ENCODE results near the gene NUTF2. TPM values are rescaled to one million over a fixed set of nuclear protein-coding genes. Genes with fewer than 3 reads are reported as not detected.
A peak's percentile ranks its signal among the peaks of the same experiment; 100 is the strongest.

NUTF2 gene
- polyA plus RNA-seq, 3 donors, result 64.2 to 104 (median 90.3) TPM

DNA sequence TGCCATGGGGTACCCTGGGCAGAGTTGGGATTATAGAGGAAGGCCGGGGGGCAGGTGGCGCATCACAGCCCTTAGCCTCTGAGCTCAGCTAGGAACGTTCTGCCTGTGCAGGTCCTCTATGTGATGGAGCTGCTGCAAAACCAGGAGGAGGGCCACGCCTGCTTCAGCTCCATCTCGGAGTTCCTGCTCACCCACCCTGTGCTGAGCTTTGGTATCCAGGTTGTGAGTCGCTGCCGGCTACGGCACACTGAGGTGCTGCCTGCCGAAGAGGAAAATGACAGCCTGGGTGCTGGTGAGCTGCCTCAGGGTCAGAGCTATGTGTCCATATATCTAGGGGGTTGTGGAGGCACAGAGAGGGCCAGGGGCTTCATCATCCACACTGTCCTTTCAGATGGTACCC, 32.1 kb downstream of the NUTF2 start:
- Histone ChIP-seq H3K4me2 (replicated peaks; ENCODE audit: extremely low read depth, low read length, poor library complexity, severe bottlenecking) (no peak overlapping the region), H3K27me3 (ENCODE audit: control insufficient read depth in 2 of 2, insufficient read depth in 2 of 2, low read length in 2 of 2) (no peaks in the 10 kb centered on the region), H4K20me1 (ENCODE audit: insufficient read depth, low read length) (peaks cover 35% of the 10 kb centered on the region), H2AFZ (ENCODE audit: insufficient read depth, low read depth, low read length, poor library complexity, severe bottlenecking) (no peak overlapping the region), H3K9ac (ENCODE audit: insufficient read depth, low read length, poor library complexity, severe bottlenecking) (no peak overlapping the region), H3K4me3 (replicated peaks in 1 of 3; ENCODE audit: low read depth in 2 of 3, low read length in 3 of 3) (no peak overlapping the region), H3K79me2 (ENCODE audit: insufficient read depth, low read length) (peaks cover 30% of the 10 kb centered on the region), H3K36me3 (replicated peaks in 1 of 2; ENCODE audit: control insufficient read depth in 1 of 2, insufficient read depth in 2 of 2, low read length in 2 of 2) (peaks cover 83 to 88% of the 10 kb centered on the region in 2 donors), H3K27ac (ENCODE audit: low read depth in 1 of 2, low read length in 2 of 2) (no peak overlapping the region), H3K9me3 (replicated peaks in 1 of 2; ENCODE audit: control insufficient read depth in 1 of 2, insufficient read depth in 1 of 2, low read length in 2 of 2) (no peaks in the 10 kb centered on the region), H3K4me1 (ENCODE audit: control insufficient read depth in 1 of 2, insufficient read depth in 2 of 2, low read length in 2 of 2) (peaks cover 9 to 12% of the 10 kb centered on the region in 2 donors)
- H3K36me3 Mint-ChIP-seq, result peaks cover 79 to 88% of the 10 kb centered on the region in 2 donors
- H3K27me3 Mint-ChIP-seq (ENCODE audit: low read depth in 3 of 3), result peaks cover 0 to 2% (median 0%) of the 10 kb centered on the region in 3 donors
- intact Hi-C loops (cut with micrococcal nuclease), result loop anchor here in 1 of 2 donors (10.0 kb wide), 1 partner anchor 56 kb away; the partner anchor contains the start of genes CTRL and PSMB10
- H3K27ac Mint-ChIP-seq, result peak overlapping the region in 1 of 7 donors; percentile 59
- TF ChIP-seq, protein P1, sequence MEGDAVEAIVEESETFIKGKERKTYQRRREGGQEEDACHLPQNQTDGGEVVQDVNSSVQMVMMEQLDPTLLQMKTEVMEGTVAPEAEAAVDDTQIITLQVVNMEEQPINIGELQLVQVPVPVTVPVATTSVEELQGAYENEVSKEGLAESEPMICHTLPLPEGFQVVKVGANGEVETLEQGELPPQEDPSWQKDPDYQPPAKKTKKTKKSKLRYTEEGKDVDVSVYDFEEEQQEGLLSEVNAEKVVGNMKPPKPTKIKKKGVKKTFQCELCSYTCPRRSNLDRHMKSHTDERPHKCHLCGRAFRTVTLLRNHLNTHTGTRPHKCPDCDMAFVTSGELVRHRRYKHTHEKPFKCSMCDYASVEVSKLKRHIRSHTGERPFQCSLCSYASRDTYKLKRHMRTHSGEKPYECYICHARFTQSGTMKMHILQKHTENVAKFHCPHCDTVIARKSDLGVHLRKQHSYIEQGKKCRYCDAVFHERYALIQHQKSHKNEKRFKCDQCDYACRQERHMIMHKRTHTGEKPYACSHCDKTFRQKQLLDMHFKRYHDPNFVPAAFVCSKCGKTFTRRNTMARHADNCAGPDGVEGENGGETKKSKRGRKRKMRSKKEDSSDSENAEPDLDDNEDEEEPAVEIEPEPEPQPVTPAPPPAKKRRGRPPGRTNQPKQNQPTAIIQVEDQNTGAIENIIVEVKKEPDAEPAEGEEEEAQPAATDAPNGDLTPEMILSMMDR (IDR thresholded peaks at IDR 0.05), result no peak
- no peaks in the 10 kb centered on the region for H3K9me3 Mint-ChIP-seq
- DNase-seq, result no peak
- peaks cover 17% of the 10 kb centered on the region for H3K4me1 Mint-ChIP-seq
- WGBS (ENCODE audit: insufficient coverage), result 97% methylated on average over 5 of the region's 9 CpGs
- no peak overlapping the region for H3K4me3 Mint-ChIP-seq

DNA sequence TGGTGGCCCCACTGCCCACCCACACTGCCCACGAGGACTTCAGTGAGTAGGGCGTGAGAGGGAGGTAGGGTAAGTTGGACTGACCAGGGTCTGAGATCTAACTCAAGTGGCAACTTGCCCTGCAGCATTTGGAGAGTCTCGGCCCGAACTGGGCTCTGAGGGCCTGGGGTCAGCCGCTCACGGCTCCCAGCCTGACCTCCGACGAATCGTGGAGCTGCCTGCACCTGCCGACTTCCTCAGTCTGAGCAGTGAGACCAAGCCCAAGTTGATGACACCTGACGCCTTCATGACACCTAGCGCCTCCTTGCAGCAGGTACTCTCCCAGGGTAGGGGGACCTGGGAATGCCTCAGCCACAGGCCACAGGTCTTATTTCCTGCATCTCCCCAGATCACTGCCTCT, 32.7 kb downstream of the NUTF2 start:
- DNase-seq, result no peak
- Mint-ChIP-seq H3K27ac (no peak overlapping the region), H3K27me3 (ENCODE audit: low read depth in 3 of 3) (peaks cover 0 to 2% (median 2%) of the 10 kb centered on the region in 3 donors), H3K9me3 (no peaks in the 10 kb centered on the region), H3K36me3 (peaks cover 83 to 94% of the 10 kb centered on the region in 2 donors), H3K4me1 (peaks cover 11% of the 10 kb centered on the region), H3K4me3 (no peak overlapping the region)
- no peak overlapping the region for H2AFZ ChIP-seq (ENCODE audit: insufficient read depth, low read depth, low read length, poor library complexity, severe bottlenecking)
- peaks cover 30% of the 10 kb centered on the region for H4K20me1 ChIP-seq (ENCODE audit: insufficient read depth, low read length)
- WGBS (ENCODE audit: insufficient coverage), result 99% methylated on average over 11 of the region's 12 CpGs
- H3K9ac ChIP-seq (ENCODE audit: insufficient read depth, low read length, poor library complexity, severe bottlenecking), result no peak overlapping the region
- peaks cover 3 to 6% of the 10 kb centered on the region in 2 donors for H3K4me1 ChIP-seq (ENCODE audit: control insufficient read depth in 1 of 2, insufficient read depth in 2 of 2, low read length in 2 of 2)
- peaks cover 24% of the 10 kb centered on the region for H3K79me2 ChIP-seq (ENCODE audit: insufficient read depth, low read length)
- peaks cover 89 to 94% of the 10 kb centered on the region in 2 donors for H3K36me3 ChIP-seq (replicated peaks in 1 of 2; ENCODE audit: control insufficient read depth in 1 of 2, insufficient read depth in 2 of 2, low read length in 2 of 2)
- H3K4me2 ChIP-seq (replicated peaks; ENCODE audit: extremely low read depth, low read length, poor library complexity, severe bottlenecking), result no peak overlapping the region
- no peak overlapping the region for H3K27ac ChIP-seq (ENCODE audit: low read depth in 1 of 2, low read length in 2 of 2)
- H3K9me3 ChIP-seq (replicated peaks in 1 of 2; ENCODE audit: control insufficient read depth in 1 of 2, insufficient read depth in 1 of 2, low read length in 2 of 2), result no peaks in the 10 kb centered on the region
- TF ChIP-seq, protein P1 (IDR thresholded peaks at IDR 0.05), result no peak
- H3K4me3 ChIP-seq (replicated peaks in 1 of 3; ENCODE audit: low read depth in 2 of 3, low read length in 3 of 3), result no peak overlapping the region
- H3K27me3 ChIP-seq (ENCODE audit: control insufficient read depth in 2 of 2, insufficient read depth in 2 of 2, low read length in 2 of 2), result no peaks in the 10 kb centered on the region
- intact Hi-C loops (cut with micrococcal nuclease), result loop anchor here in 1 of 2 donors (10.0 kb wide), 1 partner anchor 55 kb away; the partner anchor contains the start of genes CTRL and PSMB10
